Activated CD4-positive, alpha-beta T cell treated with anti-CD3 and anti-CD28 coated beads, Interleukin-2, amount 10 ng/mL, durations not matched to agents 7 days and 5 days (primary cell): ENCODE measurements around the gene MRPS35. TPM values are rescaled to one million over a fixed set of nuclear protein-coding genes. Genes with fewer than 3 reads are reported as not detected.

Source experiments
- CTCF ChIA-PET: fragments of 350-600 bp; sonication (Branson Sonifier 250); formaldehyde crosslinking; loops from one replicate; lab custom pipeline; 2021; ENCODE audit warnings: antibody characterized with exemption; lab: Charles Lee
- POLR2A ChIA-PET: fragments of 350-600 bp; sonication (Branson Sonifier 250); formaldehyde crosslinking; loops from one replicate; lab custom pipeline; 2021; ENCODE audit warnings: antibody characterized with exemption; lab: Charles Lee
- DNase-seq: peaks from one replicate; pipeline ENCODE4 v3.0.0-alpha.2; 2020
- H3K27ac Mint-ChIP-seq: one replicate; pipeline ENCODE4 v1.8.0; 2021; ENCODE audit warnings: mild to moderate bottlenecking, moderate library complexity, mixed read lengths
- H3K27me3 Mint-ChIP-seq: one replicate; pipeline ENCODE4 v1.8.0; 2021; ENCODE audit warnings: mixed read lengths
- H3K36me3 Mint-ChIP-seq: one replicate; pipeline ENCODE4 v1.8.0; 2021; ENCODE audit warnings: low read depth, mixed read lengths
- H3K4me1 Mint-ChIP-seq: one replicate; pipeline ENCODE4 v1.8.0; 2021; ENCODE audit warnings: mixed read lengths
- H3K4me3 Mint-ChIP-seq: one replicate; pipeline ENCODE4 v1.8.0; 2021; ENCODE audit warnings: mild to moderate bottlenecking, moderate library complexity, mixed read lengths
- H3K9me3 Mint-ChIP-seq: one replicate; pipeline ENCODE4 v1.8.0; 2021; ENCODE audit warnings: mixed read lengths
- total RNA-seq, 2 experiments: library from RNA; stranded (reverse); gene quantifications; one replicate each; pipeline ENCODE4 v1.2.3, GENCODE V29; 2021

The MRPS35 gene
- total RNA-seq, 2 experiments from 2014 or later = 37.8 to 38.5 TPM

DNA sequence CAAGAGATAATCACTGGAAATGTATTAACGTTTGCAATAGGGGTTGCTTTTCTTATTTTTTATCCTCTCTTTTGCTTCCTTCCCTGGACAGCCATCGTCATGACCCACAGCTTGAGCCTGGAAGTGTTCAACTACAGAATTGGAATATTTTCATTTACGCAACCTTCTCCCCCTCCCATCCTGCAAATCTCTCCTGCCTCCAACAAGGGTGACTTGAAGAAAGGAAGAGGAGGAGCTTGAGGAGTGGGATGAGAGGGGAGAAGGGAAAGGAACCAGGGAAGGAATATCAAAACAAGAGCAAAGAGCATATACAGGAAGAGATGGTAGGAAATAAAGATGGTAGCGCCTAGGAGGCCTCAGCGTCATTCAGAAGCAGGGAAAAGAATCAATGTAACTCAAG is 71.0 kb downstream of the MRPS35 start:
- CTCF ChIA-PET = no interaction called here
- DNase-seq = no peak
- Mint-ChIP-seq H3K4me1 (peaks cover 46% of the 10 kb centered on the region), H3K4me3 (peak overlapping the region; percentile 76), H3K36me3 (peaks cover 30% of the 10 kb centered on the region), H3K27me3 (peaks cover 10% of the 10 kb centered on the region), H3K27ac (peak overlapping the region; percentile 85), H3K9me3 (no peaks in the 10 kb centered on the region)
- POLR2A ChIA-PET = no interaction called here

DNA sequence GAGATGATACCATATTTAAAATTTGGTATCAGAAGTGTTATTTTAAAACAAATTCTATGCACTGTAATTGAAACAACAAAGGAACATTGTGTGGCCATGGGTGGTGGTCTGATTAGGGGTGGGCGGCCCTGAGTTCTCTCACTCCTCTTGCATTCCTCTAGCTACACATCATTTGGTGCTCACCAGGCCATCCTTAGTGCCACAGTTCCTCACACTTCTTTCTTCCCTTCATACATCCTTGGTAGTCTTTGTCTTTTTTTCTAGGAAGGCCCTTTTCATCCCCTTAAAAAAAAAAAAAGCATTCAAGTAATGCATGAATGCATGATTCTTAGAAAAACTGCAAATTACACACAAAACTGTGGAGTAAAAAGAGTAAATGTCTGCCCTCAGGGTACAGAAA is 71.8 kb downstream of the MRPS35 start:
- H3K27ac Mint-ChIP-seq = no peak overlapping the region
- CTCF ChIA-PET = interaction anchor here (0.5 kb wide), 1 partner anchor 348 kb away, joined by 3 read pairs; no protein-coding TSS in a partner anchor

DNA sequence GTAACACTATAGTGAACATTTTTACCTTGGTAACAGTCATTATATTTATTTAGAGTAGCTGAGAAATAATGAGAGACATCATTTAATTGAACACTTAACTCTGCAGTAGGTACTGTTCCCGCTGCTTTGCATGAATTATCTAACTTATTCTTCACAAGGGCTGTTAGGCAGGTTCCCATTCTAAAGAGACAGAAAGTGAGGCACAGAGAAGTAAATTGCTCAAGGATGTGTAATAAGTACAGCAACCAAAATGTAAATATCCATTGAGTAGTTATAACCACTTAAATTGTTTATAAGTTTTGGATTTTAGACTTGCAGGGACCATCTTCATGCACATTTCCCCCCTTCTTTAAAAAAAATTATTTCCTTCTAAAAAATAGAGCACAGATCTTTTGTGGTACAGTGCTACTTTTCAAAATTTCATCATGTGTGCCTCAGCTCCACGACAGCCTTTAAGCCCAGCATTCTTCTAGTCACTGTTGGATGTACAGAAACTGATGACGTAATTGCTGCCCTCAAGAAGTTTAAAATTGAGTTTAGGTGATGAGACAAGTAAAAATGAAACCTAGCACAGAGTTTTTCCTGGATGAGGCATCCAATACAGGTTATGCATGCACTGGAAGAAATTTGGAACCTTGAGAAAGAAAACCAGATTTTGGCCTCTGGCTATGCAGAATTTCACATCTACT is 75.4 kb downstream of the MRPS35 start:
- H3K36me3 Mint-ChIP-seq = peaks cover 36% of the 10 kb centered on the region
- no peak overlapping the region for H3K4me3 Mint-ChIP-seq
- no peak overlapping the region for H3K27ac Mint-ChIP-seq
- H3K4me1 Mint-ChIP-seq = peaks cover 35% of the 10 kb centered on the region
- POLR2A ChIA-PET = no interaction called here
- CTCF ChIA-PET = interaction anchor here (0.6 to 0.9 kb wide), 2 partner anchors 10 to 12 kb away, joined by 3 read pairs; no protein-coding TSS in a partner anchor
- no peaks in the 10 kb centered on the region for H3K9me3 Mint-ChIP-seq
- no peaks in the 10 kb centered on the region for H3K27me3 Mint-ChIP-seq
- no peak for DNase-seq

More for the DNA sequence above, 71.8 kb downstream of the MRPS35 start:
- H3K9me3 Mint-ChIP-seq = no peaks in the 10 kb centered on the region
- DNase-seq = no peak
- H3K4me1 Mint-ChIP-seq = peaks cover 46% of the 10 kb centered on the region
- peaks cover 30% of the 10 kb centered on the region for H3K36me3 Mint-ChIP-seq
- H3K4me3 Mint-ChIP-seq = peak overlapping the region; percentile 30
- POLR2A ChIA-PET = no interaction called here
- peaks cover 10% of the 10 kb centered on the region for H3K27me3 Mint-ChIP-seq

DNA sequence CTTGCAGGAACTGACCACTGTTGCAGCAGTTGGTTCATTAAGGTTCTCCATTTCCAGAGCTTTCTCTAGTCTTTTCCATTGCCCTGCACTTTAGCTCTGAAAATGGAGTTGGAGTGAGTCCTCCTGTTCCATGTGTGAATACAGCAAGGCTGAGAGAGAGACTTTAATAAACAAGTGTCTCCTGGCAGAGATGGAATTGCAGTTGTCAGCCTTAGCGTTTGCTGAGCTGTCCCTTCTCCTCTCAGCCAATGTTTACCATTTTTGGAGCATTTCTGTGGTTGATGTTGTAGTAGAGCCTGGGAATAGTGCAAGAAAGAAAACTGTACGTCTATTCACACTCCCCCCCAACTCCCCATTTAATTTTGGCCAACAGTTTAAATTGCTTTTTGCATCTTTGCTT is 76.9 kb downstream of the MRPS35 start:
- CTCF ChIA-PET = interaction anchor here (0.9 to 1.0 kb wide), 2 partner anchors 88 to 128 kb away, joined by 3 to 4 read pairs; no protein-coding TSS in a partner anchor
- H3K27me3 Mint-ChIP-seq = no peaks in the 10 kb centered on the region
- peaks cover 33% of the 10 kb centered on the region for H3K36me3 Mint-ChIP-seq
- POLR2A ChIA-PET = interaction anchor here (0.6 kb wide), 1 partner anchor 29 kb away, joined by 3 read pairs; no protein-coding TSS in a partner anchor
- no peak overlapping the region for H3K27ac Mint-ChIP-seq
- H3K9me3 Mint-ChIP-seq = no peaks in the 10 kb centered on the region
- peaks cover 20% of the 10 kb centered on the region for H3K4me1 Mint-ChIP-seq
- H3K4me3 Mint-ChIP-seq = no peak overlapping the region
- DNase-seq = no peak

DNA sequence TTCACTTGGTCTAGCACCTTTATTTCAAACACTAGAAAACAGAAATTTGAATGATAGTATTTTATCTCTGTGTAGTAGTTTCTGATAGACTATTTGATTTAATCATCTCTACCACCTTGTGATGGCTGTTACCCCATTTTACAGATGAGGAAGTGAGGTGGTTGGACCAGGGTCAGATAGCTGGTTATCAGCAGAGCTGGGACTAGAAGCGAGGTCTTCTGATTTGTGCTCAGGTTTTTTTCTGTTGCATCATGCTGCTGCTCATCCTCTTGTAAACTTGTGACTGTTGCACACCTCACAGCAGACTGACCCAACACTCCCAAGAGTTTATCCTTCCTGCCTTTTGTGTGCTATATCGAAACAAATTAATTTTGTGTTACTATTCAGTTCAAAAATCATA is 79.5 kb downstream of the MRPS35 start:
- ChIA-PET POLR2A (no interaction called here), CTCF (no interaction called here)
- Mint-ChIP-seq H3K4me3 (no peak overlapping the region), H3K9me3 (no peaks in the 10 kb centered on the region), H3K4me1 (peaks cover 18% of the 10 kb centered on the region), H3K36me3 (peaks cover 35% of the 10 kb centered on the region), H3K27ac (no peak overlapping the region), H3K27me3 (no peaks in the 10 kb centered on the region)
- no peak for DNase-seq

DNA sequence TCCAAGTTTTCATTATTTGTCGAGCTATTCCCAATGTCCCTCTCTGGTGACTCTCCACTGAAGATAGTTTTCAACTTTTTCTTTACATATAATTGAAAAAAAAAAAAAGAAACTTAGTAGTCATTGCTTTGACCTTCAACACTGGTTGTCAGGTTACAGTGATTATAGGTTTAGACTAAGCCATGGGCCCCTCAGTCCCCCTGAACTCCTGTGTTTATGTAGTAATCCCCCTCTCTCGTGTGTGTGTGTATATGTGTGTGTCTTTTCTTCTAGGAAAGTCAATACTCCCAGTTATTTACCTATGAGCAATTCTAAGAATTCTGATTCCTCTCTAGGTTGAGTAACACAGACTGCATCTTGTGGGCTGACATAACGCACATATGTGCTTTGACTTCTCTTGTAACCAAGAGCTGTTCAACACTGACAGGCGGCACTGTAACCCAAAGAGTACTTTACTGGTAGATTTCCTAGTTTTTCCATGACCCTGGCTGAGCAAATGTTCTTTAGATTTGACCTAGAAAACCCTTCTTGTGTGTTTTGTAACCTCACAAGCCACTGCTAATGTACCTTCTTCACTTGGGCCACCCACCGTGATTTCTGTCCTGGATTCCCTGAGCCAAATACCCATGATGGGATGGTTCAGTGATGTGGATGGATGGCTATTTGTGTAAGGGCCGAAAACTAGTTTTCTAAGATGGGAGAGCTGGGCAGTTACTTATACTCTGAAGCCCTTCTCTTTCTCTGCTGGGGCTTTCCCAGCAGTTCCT is 84.4 kb downstream of the MRPS35 start:
- Mint-ChIP-seq H3K27ac (no peak overlapping the region), H3K27me3 (no peaks in the 10 kb centered on the region), H3K36me3 (peaks cover 47% of the 10 kb centered on the region), H3K4me3 (no peak overlapping the region), H3K9me3 (no peaks in the 10 kb centered on the region), H3K4me1 (peaks cover 10% of the 10 kb centered on the region)
- POLR2A ChIA-PET = no interaction called here
- DNase-seq = no peak
- CTCF ChIA-PET = interaction anchor here (1.2 to 1.4 kb wide), 2 partner anchors 11 to 15 kb away, joined by 4 to 6 read pairs; partner anchors contain the start of genes KLHL42 and MANSC4

DNA sequence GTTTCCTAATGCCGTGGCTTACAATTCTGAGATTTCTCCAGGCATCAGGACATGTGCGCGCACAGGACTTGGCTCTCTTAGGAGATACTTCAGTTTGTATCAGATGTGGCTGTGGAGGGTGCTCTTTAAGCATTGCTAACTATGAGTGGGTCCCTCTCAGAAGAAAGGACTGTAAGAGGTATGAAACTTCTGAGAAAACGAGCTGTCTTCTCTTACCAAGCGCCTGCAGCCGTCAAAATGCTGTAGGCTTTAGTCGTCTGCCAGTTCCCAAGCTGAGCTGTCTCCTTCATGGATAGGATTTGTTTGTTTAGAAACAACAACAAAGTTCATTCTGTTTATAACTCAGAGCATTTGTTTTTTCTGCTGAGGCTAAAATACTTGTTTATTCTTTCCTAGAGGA is 85.5 kb downstream of the MRPS35 start:
- Mint-ChIP-seq H3K4me1 (peaks cover 17% of the 10 kb centered on the region), H3K36me3 (peaks cover 48% of the 10 kb centered on the region), H3K4me3 (no peak overlapping the region), H3K9me3 (no peaks in the 10 kb centered on the region), H3K27me3 (no peaks in the 10 kb centered on the region), H3K27ac (no peak overlapping the region)
- CTCF ChIA-PET = interaction anchor here (1.2 to 1.6 kb wide), 3 partner anchors 10 to 41 kb away, joined by 3 to 6 read pairs (median 4); partner anchors contain the start of genes KLHL42 and MANSC4
- DNase-seq = no peak
- POLR2A ChIA-PET = no interaction called here

DNA sequence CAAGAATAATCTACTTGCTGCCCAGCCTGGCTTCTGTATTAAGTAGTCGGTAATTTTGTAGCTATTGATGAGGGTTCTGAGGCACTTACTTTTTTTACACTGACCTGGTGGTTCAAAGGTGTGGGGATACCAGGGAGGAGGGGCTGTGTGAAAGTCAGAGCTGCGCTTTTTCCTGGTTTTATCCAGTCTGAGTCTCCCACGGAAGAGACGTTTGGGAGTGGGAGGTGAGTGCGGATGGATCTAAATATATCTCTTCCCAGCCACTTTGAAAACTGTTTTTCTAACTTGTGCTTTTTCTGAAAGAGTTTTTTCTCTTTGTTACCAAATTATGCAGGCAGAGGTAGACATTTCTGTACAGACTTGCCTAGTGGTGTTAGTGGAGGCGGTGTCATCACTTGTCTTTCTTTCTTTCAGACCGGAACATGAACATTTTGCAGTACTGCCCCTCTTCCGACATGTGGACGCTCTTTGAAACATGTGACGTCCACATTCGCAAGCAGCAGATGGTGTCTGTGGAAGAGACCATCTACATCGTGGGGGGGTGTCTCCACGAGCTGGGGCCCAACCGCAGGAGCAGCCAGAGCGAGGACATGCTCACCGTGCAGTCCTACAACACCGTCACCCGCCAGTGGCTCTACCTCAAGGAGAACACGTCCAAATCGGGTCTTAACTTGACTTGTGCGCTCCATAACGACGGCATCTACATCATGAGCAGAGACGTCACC is 86.8 kb downstream of the MRPS35 start:
- ChIA-PET CTCF (interaction anchor here (0.6 to 1.6 kb wide), 2 partner anchors 42 to 250 kb away, joined by 3 to 5 read pairs; no protein-coding TSS in a partner anchor), POLR2A (interaction anchor here (0.6 kb wide), 1 partner anchor 9 kb away, joined by 3 read pairs; no protein-coding TSS in a partner anchor)
- Mint-ChIP-seq H3K36me3 (peaks cover 40% of the 10 kb centered on the region), H3K4me3 (no peak overlapping the region), H3K9me3 (no peaks in the 10 kb centered on the region), H3K27me3 (no peaks in the 10 kb centered on the region), H3K27ac (no peak overlapping the region), H3K4me1 (peaks cover 21% of the 10 kb centered on the region)
- DNase-seq = no peak

DNA sequence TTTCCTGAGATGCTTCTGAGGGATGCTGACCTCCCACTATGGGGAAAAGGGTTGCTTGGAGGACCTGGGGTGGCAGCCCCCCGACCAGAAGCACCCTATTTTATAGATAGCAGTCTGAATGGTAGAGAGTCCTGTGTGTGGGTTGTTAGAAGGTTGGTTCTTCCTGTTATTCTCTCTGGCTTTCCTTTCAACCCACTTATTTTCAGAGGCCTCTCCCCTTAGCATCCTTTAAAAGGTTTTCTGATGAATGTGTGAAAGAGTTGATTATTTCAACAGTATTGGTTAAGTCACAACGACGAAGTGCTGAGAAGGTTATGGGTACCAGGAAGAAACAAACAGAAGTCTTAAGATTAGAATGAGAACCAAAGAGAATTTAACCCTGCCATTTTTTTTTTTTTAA is 90.2 kb downstream of the MRPS35 start:
- ChIA-PET POLR2A (no interaction called here), CTCF (no interaction called here)
- Mint-ChIP-seq H3K4me3 (no peak overlapping the region), H3K36me3 (peaks cover 26% of the 10 kb centered on the region), H3K27me3 (peaks cover 1% of the 10 kb centered on the region), H3K27ac (peak overlapping the region; percentile 52), H3K4me1 (peaks cover 13% of the 10 kb centered on the region), H3K9me3 (no peaks in the 10 kb centered on the region)
- DNase-seq = no peak

DNA sequence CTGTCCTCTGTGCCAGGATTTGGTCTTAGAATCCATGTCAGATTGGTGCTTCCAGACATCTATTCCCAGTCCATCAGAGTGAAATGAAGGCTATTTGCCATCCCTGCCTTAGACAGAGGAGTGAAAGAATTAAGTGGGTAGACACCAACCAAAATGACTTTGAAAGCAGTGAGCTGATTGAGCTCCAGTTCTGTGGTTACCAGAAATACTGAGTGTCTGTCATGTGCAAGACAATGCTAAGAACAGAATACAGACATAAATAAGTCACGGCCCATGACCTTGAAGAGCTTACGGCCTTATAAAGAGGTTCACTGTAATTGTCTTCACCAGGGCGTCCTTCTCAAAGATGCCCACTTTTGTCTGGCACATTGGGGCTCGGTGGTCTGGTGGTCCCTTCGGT is 91.0 kb downstream of the MRPS35 start:
- H3K36me3 Mint-ChIP-seq = peaks cover 25% of the 10 kb centered on the region
- POLR2A ChIA-PET = no interaction called here
- no peaks in the 10 kb centered on the region for H3K9me3 Mint-ChIP-seq
- CTCF ChIA-PET = interaction anchor here (0.6 to 1.4 kb wide), 2 partner anchors 20 to 51 kb away, joined by 4 to 5 read pairs; no protein-coding TSS in a partner anchor
- peaks cover 20% of the 10 kb centered on the region for H3K4me1 Mint-ChIP-seq
- H3K4me3 Mint-ChIP-seq = no peak overlapping the region
- no peak overlapping the region for H3K27ac Mint-ChIP-seq
- DNase-seq = no peak
- peaks cover 5% of the 10 kb centered on the region for H3K27me3 Mint-ChIP-seq

DNA sequence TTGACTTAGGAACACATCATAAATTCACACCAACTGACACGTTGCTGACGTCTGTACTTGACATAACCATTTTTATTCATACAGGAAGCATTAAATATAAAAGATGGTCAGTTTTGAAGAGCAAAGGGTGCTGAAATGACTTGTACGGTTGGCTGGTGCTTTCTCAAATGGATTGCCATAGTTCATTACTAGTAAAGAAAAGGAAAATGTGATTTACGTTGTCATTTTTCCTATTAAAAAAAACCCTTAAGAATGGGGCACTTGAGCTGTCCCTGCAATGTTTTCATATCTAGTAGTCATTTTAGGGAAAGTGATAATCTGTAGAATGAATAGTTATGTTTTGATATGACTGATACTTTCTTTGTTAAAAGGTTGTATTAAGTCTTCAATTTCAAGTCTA is 91.9 kb downstream of the MRPS35 start:
- no peaks in the 10 kb centered on the region for H3K9me3 Mint-ChIP-seq
- peaks cover 9% of the 10 kb centered on the region for H3K27me3 Mint-ChIP-seq
- H3K27ac Mint-ChIP-seq = no peak overlapping the region
- H3K36me3 Mint-ChIP-seq = peaks cover 17% of the 10 kb centered on the region
- no peak for DNase-seq
- peaks cover 26% of the 10 kb centered on the region for H3K4me1 Mint-ChIP-seq
- POLR2A ChIA-PET = no interaction called here
- H3K4me3 Mint-ChIP-seq = no peak overlapping the region
- CTCF ChIA-PET = interaction anchor here (1.4 kb wide), 1 partner anchor 19 kb away, joined by 5 read pairs; no protein-coding TSS in a partner anchor

DNA sequence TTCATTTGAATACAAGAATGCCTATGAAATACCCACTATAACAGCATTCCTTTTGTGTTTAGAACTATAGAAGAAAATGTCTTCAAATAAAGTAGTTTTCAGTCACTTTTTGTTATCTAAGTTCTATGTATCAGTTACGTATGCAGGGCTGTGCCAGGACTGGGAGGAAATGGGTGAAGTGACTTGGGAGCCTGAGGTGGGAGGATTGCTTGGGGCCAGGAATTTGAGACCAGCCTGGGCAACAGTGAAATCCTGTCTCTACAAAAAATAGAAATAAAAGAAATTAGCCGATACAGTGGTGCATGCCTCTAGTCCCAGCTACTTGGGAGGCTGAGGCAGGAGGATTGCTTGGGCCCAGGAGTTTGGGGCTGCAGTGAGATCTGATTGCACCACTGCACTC is 92.3 kb downstream of the MRPS35 start:
- Mint-ChIP-seq H3K4me1 (peaks cover 26% of the 10 kb centered on the region), H3K4me3 (no peak overlapping the region), H3K27me3 (peaks cover 12% of the 10 kb centered on the region), H3K27ac (no peak overlapping the region), H3K9me3 (no peaks in the 10 kb centered on the region), H3K36me3 (peaks cover 13% of the 10 kb centered on the region)
- CTCF ChIA-PET = interaction anchor here (1.4 kb wide), 1 partner anchor 18 kb away, joined by 5 read pairs; no protein-coding TSS in a partner anchor
- no peak for DNase-seq
- POLR2A ChIA-PET = no interaction called here
